Posterior cingulate gyrus (tissue), 11 donors: ENCODE data around the gene L3MBTL4.
"Not testable (repeated sequence)": the region's sequence is repeated elsewhere in the genome, so short reads cannot be mapped to it uniquely, and the experiment has no call there.

Experiments used
- DNase-seq, 10 donors: peaks; one replicate each; pipeline versions ENCODE4 v3.0.0 to v3.0.0-alpha.2; 2020 to 2021; ENCODE audit warnings: mixed read lengths in 3 of 10
- intact Hi-C: fragments of 100-400 bp; cut with DNase I; formaldehyde crosslinking; loops from one replicate; pipeline ENCODE4 v1.15.1; 2023

The L3MBTL4 gene

GRCh38 chr18:6323319-6323889 lies 91.3 kb downstream of the L3MBTL4 start:
- intact Hi-C loops, result no loop called here
- no peak for DNase-seq

- intact Hi-C loops, result no loop called here
- peak in 1 of 10 donors; percentile 28 for DNase-seq
Measured at GRCh38 chr18:6315517-6316331, 99.0 kb downstream of the L3MBTL4 start.

GRCh38 chr18:6313415-6313814 lies 101.3 kb downstream of the L3MBTL4 start:
- intact Hi-C loops, result no loop called here
- DNase-seq, result no peak

DNA sequence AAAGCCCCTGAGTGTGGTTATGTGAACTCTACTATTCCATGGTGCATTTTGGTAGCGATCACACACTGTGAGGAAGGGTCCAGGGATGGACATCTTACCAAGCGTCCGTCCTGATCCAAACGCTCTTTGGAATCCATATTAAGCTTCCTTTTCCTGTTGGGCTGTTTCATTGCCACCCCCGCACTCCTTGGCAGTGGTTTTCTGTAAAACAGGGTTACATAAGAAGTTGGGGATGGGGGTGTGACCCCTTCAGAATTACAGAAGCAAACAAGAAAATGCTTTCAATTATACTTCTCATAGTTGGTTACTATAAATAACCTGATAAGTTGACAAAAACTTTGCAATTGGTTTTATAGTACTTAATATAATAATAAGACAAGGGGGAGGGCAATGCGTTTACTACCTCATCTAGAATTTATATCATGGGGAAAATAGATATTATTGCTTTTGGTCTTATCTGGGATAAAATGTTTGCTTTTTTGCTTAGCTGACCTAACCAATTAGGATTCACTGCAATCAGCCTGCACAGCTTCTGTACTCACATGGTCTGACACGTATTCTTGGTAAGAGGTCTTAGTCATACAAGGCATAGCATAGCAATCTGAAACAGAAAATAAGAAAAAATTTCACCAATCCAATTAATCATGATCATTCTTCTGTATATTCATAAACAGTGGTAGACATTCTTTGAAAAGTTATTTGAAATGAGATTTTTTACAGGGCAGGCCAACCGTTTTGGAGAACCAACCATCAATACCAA lies 103.1 kb downstream of the L3MBTL4 start:
- DNase-seq, result no peak
- intact Hi-C loops, result no loop called here

DNA sequence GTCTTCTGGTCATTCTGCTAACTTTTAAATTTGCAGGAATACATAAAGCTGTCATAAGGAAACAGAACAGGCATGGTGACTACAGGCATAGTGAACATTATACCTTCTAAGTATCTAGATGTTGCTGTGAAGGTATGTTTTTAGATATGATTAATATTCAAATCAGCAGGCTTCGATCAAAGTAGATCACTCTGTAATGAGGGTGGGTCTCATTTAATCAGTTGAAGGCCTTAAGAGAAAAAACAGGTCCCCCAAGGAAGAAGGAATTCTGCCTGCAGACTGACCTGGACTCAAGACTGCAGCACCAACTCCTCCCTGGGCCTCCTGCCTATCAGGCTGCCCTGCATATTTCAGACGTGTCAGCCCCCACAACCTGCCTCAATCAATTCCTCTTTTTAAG lies 104.0 kb downstream of the L3MBTL4 start:
- intact Hi-C loops, result no loop called here
- peak in 1 of 10 donors; percentile 19 for DNase-seq

DNA sequence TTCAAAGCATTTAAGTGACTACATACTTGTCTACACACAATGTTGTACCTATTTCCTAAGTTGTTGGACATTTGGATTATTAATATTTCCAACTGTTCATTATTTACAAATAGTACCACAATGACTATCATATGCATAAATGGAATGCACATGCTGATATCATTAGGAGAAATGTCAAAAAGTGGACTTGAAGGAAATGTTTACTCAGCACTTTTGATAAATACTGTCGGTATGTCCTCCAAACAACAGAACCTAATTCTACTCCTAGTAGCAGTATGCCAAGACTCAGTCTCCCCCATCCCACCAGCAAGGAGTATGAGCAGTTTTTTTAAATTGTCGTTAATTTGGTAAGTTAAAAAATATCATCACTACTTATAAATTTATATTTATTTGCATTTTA lies 116.8 kb downstream of the L3MBTL4 start:
- no peak for DNase-seq
- intact Hi-C loops, result no loop called here

DNA sequence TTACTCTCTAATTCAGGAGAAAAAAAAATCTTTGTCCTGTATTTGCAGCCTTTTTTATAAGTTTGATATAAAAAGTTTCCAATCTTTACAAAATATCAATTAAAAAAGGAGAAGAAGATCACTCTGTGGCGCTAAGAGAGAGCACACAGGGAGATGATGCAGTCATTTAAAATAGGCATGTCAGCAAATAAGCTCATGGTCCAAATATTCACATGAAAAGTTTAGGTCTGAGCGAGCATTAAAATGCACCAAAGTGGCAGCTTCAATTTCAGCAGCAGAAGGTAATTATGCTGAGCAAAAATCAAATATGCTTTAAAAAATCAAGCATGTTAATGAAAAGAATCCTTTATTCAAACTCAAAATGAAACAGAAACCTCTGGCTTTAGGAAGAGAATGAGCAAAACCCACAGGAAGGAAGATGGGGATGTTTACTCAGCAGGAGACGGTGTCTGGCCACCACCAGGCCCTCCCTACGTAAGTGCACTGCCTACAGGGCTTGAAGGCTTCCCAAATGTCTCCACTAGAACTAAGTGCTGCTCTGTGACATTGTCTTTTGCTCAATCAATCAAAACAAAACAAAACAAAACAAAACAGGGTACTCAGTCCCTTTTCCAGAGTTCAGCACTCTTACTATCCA lies 120.4 kb downstream of the L3MBTL4 start:
- DNase-seq, result no peak
- intact Hi-C loops, result no loop called here

DNA sequence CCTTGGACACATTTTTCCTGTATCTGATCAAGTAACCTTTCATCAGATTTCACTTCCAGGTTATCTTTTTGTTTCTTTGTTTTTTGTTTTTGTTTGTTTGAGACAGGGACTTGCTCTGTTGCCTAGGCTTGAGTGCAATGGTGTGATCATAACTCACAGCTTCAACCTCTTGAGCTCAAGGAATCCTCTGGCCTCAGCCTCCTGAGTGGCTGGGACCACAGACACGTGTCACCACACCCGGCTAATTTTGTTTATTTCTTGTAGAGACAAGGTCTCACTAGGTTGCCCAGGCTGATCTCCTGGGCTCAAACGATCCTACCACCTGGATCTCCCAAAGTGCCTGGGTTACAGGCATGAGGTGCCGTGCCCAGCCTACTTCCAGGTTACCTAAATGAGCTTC lies 124.9 kb downstream of the L3MBTL4 start:
- no peak for DNase-seq
- intact Hi-C loops, result loop anchor here (10.0 kb wide), 1 partner anchor 125 kb away; the partner anchor contains the start of gene L3MBTL4

DNA sequence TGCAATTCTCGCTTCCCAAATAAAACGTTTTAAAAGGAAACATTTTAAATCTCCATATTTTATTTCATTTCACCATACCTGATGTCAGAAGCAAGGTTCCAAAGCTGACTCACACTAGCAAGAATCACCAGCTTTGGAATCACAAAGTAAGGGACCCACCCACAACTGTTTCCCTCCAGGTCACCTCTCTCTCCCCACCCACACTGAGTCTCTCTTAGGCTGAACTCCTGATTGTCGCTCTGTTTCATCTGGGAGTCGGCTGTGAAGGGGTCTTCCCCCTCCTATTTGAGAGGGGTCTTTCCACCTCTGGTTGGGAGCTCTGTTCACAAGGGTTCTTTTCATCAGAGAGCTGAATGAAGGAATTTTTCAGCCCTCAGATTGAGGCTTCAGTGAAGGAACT lies 128.1 kb downstream of the L3MBTL4 start:
- DNase-seq, result no peak
- intact Hi-C loops, result loop anchor here (10.0 kb wide), 1 partner anchor 128 kb away; the partner anchor contains the start of gene L3MBTL4

- DNase-seq, result no peak
- intact Hi-C loops, result loop anchor here (10.0 kb wide), 1 partner anchor 130 kb away; the partner anchor contains the start of gene L3MBTL4
Measured at GRCh38 chr18:6284761-6285160, 129.9 kb downstream of the L3MBTL4 start.

- intact Hi-C loops, result loop anchor here (10.0 kb wide), 1 partner anchor 131 kb away; the partner anchor contains the start of gene L3MBTL4
- no peak for DNase-seq
Measured at GRCh38 chr18:6284300-6284699, 130.4 kb downstream of the L3MBTL4 start.

GRCh38 chr18:6281874-6282273 lies 132.8 kb downstream of the L3MBTL4 start:
- intact Hi-C loops, result loop anchor here (10.0 kb wide), 1 partner anchor 133 kb away; the partner anchor contains the start of gene L3MBTL4
- no peak for DNase-seq

GRCh38 chr18:6280211-6280743 lies 134.4 kb downstream of the L3MBTL4 start:
- intact Hi-C loops, result loop anchor here (10.0 kb wide), 1 partner anchor 135 kb away; the partner anchor contains the start of gene L3MBTL4
- no peak for DNase-seq

DNA sequence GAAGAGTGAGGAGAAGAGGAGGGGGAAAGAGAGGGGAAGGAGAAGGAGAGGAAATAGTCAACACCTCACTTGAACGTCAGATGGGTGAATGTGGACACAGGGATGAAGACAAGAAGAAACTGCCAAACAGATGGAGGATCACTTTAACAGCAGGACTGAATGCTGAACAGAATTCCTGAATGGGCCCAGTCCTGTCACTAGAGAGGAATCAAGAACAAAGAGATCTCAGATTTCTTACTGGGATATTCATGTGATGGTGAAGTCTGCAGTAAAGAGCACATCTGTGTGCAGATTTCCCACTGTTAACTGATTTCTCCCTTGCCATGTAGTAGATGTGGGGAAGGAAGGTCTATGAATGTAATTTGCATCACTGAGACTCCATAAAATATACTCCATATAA lies 135.4 kb downstream of the L3MBTL4 start:
- intact Hi-C loops, result no loop called here
- DNase-seq, result no peak

DNA sequence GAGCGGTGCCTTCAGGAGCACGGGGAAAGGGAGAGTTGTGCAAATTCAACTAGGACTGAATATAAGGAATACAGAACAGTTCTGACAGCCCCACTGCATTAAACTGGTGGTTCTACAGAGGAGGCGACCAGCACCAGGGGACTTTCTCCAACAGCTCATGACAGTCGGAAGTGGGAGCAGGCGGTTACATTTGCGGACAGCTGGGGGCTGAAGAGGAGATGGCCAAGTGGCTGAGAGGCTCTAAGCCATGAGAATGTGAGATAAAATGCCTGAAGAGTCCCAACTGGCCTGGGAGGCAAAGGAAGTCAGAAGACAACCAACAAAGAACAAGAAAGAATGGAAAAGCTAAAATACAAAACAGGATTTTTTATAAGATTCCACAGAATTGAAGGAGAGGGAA lies 141.3 kb downstream of the L3MBTL4 start:
- no peak for DNase-seq
- intact Hi-C loops, result no loop called here

- DNase-seq, intact Hi-C loops: not testable (repeated sequence)
Measured at GRCh38 chr18:6272144-6272543, 142.6 kb downstream of the L3MBTL4 start.

GRCh38 chr18:6271585-6271984 lies 143.1 kb downstream of the L3MBTL4 start:
- no peak for DNase-seq
- intact Hi-C loops, result no loop called here

DNA sequence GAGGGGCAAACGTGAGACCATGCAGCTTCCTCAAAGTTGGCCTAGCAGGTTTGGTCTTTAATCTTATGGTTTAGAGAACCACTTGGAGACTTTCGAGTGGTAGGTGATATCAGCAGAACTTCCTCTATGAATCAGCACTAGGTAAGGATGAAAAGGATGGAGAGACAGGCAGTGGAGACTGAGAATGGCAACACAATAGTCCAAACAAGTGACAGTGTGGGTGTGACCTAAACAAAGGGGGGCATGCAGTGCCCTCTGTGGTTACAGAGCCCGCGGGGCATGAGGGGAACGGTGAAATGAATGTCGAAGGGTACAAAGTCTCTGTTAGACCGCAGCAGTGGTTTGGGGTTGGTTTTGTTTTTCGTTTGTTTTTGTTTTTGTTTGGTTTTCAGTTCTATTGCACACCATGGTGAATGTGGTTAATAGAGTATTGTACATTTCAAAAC lies 143.9 kb downstream of the L3MBTL4 start:
- intact Hi-C loops, result no loop called here
- no peak for DNase-seq

DNA sequence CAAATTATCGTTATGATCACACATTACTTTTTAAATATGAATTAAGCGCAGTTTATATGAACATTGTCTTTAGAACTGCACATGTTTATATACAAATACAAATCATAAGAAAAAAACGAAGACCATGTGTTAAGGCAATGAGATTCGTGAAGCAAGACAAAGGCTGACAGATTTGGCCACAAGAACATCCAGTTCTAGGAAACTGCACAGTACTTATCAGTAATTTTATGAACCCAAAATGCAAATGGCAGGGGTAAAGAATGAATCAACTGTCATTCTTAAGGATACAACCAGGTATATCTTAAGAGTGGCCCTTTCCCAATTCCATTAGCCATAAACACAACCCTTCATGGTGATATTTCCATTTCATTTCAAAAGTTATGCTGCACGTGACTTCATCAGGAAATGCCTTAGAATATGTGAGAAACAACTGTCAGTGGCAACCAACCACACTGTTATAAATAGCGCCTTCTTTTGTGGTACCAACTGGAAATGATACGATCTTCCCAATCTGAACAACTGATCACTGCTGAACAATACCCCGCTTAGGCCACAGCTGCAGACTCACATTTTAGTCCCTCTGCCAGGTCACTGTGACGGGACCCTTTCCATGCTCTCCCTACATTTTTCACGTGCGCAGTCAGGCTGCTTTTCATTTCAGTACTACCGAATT lies 144.9 kb downstream of the L3MBTL4 start:
- no peak for DNase-seq
- intact Hi-C loops, result no loop called here

DNA sequence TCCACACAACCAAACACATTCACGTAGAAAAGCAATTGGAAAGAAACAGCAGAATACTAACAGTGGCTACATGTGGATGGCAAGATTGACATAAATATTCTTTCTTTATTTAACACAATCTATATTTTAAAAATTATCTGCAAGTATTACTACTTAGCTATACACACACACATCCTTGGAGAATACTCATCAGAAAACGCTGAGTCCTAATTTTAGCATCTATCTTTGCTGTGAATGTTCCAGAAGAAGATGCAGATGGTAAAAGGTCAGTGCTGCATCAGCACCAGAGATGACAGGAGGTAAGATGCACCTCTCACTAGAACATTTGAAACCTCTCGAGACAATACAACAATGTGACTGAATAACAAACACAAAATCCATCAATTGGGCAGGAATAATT lies 148.5 kb downstream of the L3MBTL4 start:
- intact Hi-C loops, result no loop called here
- DNase-seq, result no peak
